ENCODE results near the gene FUT3. TPM values are rescaled to one million over a fixed set of nuclear protein-coding genes. Genes with fewer than 3 reads are reported as not detected.

The FUT3 gene
- polyA plus RNA-seq, 1 donor from 2014 or later, result 0.64 TPM

- Histone ChIP-seq H2AFZ (ENCODE audit: low read depth, low read length) (no peak overlapping the region), H3K4me3 (ENCODE audit: low read length) (no peak overlapping the region)
- no peak for TF ChIP-seq TAF1 (IDR thresholded peaks at IDR 0.05; ENCODE audit: low read depth)
- TF ChIP-seq MXI1 (conservative IDR thresholded peaks at IDR 0.05; ENCODE audit: poor library complexity, severe bottlenecking), result no peak
- no peak for TF ChIP-seq CTCF (IDR thresholded peaks at IDR 0.05; ENCODE audit: poor library complexity, severe bottlenecking)
- no peak for TF ChIP-seq SMC3 (conservative IDR thresholded peaks at IDR 0.05; ENCODE audit: poor library complexity)
- TF ChIP-seq POLR2AphosphoS5 (IDR thresholded peaks at IDR 0.05), result no peak
- TF ChIP-seq EZH2 (IDR thresholded peaks at IDR 0.05; ENCODE audit: borderline replicate concordance, insufficient read depth, low read length, poor library complexity, severe bottlenecking), result no peak
- TF ChIP-seq RAD21 (conservative IDR thresholded peaks at IDR 0.05), result no peak
Observed at GRCh38 chr19:5820785-5821184, 30.5 kb downstream of the FUT3 start.

DNA sequence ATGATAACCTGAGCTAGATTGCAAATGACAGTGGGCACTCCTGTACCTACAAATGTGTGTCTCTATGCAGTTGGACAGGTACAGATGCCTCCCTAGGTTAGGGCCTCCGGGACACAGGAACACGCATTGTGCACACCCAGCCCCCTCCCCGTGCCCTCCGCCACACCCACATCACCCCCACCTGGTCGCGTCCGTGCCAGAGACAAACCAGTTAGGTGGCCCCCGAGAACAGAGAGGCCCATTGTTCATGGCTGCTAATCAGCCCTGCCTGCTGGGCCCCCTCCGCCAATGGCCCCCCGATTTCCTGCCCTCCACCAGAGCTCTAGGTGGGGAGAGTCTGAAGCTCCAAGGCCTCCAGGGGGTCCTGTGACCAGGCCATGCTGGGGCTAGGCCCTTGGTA is 32.7 kb downstream of the FUT3 start:
- Histone ChIP-seq H3F3A (ENCODE audit: insufficient read depth, low read length, poor library complexity, severe bottlenecking) (no peaks in the 10 kb centered on the region), H2AFZ (ENCODE audit: low read depth, low read length) (no peak overlapping the region), H3K9me3 (ENCODE audit: low read length) (no peaks in the 10 kb centered on the region), H3K4me3 (ENCODE audit: low read length) (no peak overlapping the region), H3K27ac (ENCODE audit: low read length) (no peak overlapping the region), H4K20me1 (ENCODE audit: insufficient read depth) (no peaks in the 10 kb centered on the region), H3K36me3 (ENCODE audit: insufficient read depth, low read length) (no peaks in the 10 kb centered on the region), H3K9ac (ENCODE audit: low read length) (no peak overlapping the region), H3K27me3 (ENCODE audit: insufficient read depth, low read depth, low read length) (no peaks in the 10 kb centered on the region), H3K4me2 (ENCODE audit: low read length) (no peak overlapping the region), H3K9me2 (ENCODE audit: insufficient read depth, low read length) (no peaks in the 10 kb centered on the region), H3K79me2 (replicated peaks; ENCODE audit: insufficient read depth, low read length) (no peaks in the 10 kb centered on the region)
- TF ChIP-seq MXI1 (conservative IDR thresholded peaks at IDR 0.05; ENCODE audit: poor library complexity, severe bottlenecking) (no peak), SMC3 (conservative IDR thresholded peaks at IDR 0.05; ENCODE audit: poor library complexity) (no peak), CTCF (IDR thresholded peaks at IDR 0.05; ENCODE audit: poor library complexity, severe bottlenecking) (no peak), TAF1 (IDR thresholded peaks at IDR 0.05; ENCODE audit: low read depth) (no peak), EP300 (conservative IDR thresholded peaks at IDR 0.05; ENCODE audit: poor library complexity, severe bottlenecking) (no peak), RAD21 (conservative IDR thresholded peaks at IDR 0.05) (no peak), REST (IDR thresholded peaks at IDR 0.05; ENCODE audit: borderline replicate concordance) (no peak), EZH2 (IDR thresholded peaks at IDR 0.05; ENCODE audit: borderline replicate concordance, insufficient read depth, low read length, poor library complexity, severe bottlenecking) (no peak), POLR2AphosphoS5 (IDR thresholded peaks at IDR 0.05) (no peak)

More at GRCh38 chr19:5820785-5821184, 30.5 kb downstream of the FUT3 start:
- Histone ChIP-seq H3K79me2 (replicated peaks; ENCODE audit: insufficient read depth, low read length) (no peaks in the 10 kb centered on the region), H3K9me2 (ENCODE audit: insufficient read depth, low read length) (no peaks in the 10 kb centered on the region), H3F3A (ENCODE audit: insufficient read depth, low read length, poor library complexity, severe bottlenecking) (no peaks in the 10 kb centered on the region), H3K9ac (ENCODE audit: low read length) (no peak overlapping the region), H3K27ac (ENCODE audit: low read length) (no peak overlapping the region), H3K9me3 (ENCODE audit: low read length) (no peaks in the 10 kb centered on the region), H3K4me2 (ENCODE audit: low read length) (no peak overlapping the region), H4K20me1 (ENCODE audit: insufficient read depth) (no peaks in the 10 kb centered on the region), H3K36me3 (ENCODE audit: insufficient read depth, low read length) (no peaks in the 10 kb centered on the region), H3K27me3 (ENCODE audit: insufficient read depth, low read depth, low read length) (no peaks in the 10 kb centered on the region)

Data from neural cell (in vitro differentiated cells).